HG02852 (cell line): ENCODE results near the gene SMPDL3A.

Experiments
- ATAC-seq: cut with Tn5 transposase; IDR thresholded peaks from one replicate; pipeline ENCODE4 v1.9.1; 2021; ENCODE audit warnings: mild to moderate bottlenecking, moderate library complexity; ENCODE audit not compliant: unreplicated experiment

The SMPDL3A gene

GRCh38 chr6:122801397-122801796 is 12.3 kb downstream of the SMPDL3A start:
- ATAC-seq: no peak

- ATAC-seq: no peak
Measured at GRCh38 chr6:122803171-122803661, 14.2 kb downstream of the SMPDL3A start.

- no peak for ATAC-seq
Measured at GRCh38 chr6:122804962-122805485, 16.0 kb downstream of the SMPDL3A start.

- ATAC-seq: no peak
Measured at GRCh38 chr6:122806291-122806690, 17.2 kb downstream of the SMPDL3A start.

- ATAC-seq: no peak
Measured at GRCh38 chr6:122808121-122808885, 19.2 kb downstream of the SMPDL3A start.

GRCh38 chr6:122809001-122809400 is 19.9 kb downstream of the SMPDL3A start:
- ATAC-seq: no peak

- no peak for ATAC-seq
Measured at GRCh38 chr6:122809691-122810090, 20.6 kb downstream of the SMPDL3A start.

GRCh38 chr6:122810189-122810588 is 21.1 kb downstream of the SMPDL3A start:
- ATAC-seq: no peak

GRCh38 chr6:122817358-122817757 is 28.3 kb downstream of the SMPDL3A start:
- no peak for ATAC-seq

- no peak for ATAC-seq
Measured at GRCh38 chr6:122817766-122818165, 28.7 kb downstream of the SMPDL3A start.

GRCh38 chr6:122818866-122819265 is 29.8 kb downstream of the SMPDL3A start:
- ATAC-seq: no peak

- ATAC-seq: no peak
Measured at GRCh38 chr6:122821095-122821494, 32.0 kb downstream of the SMPDL3A start.

GRCh38 chr6:122825163-122825562 is 36.1 kb downstream of the SMPDL3A start:
- no peak for ATAC-seq

GRCh38 chr6:122829456-122829855 is 40.4 kb downstream of the SMPDL3A start:
- ATAC-seq: no peak

GRCh38 chr6:122831511-122831910 is 42.5 kb downstream of the SMPDL3A start:
- no peak for ATAC-seq

- no peak for ATAC-seq
Measured at GRCh38 chr6:122832459-122832858, 43.4 kb downstream of the SMPDL3A start.

GRCh38 chr6:122833021-122833491 is 44.0 kb downstream of the SMPDL3A start:
- no peak for ATAC-seq

GRCh38 chr6:122838060-122838780 is 49.2 kb downstream of the SMPDL3A start:
- no peak for ATAC-seq

GRCh38 chr6:122839472-122839871 is 50.4 kb downstream of the SMPDL3A start:
- peak; percentile 89 for ATAC-seq

GRCh38 chr6:122839906-122840305 is 50.8 kb downstream of the SMPDL3A start:
- no peak for ATAC-seq

GRCh38 chr6:122845464-122845863 is 56.4 kb downstream of the SMPDL3A start:
- ATAC-seq: no peak
